ENCODE data around the gene ATP8B1.

ATP8B1 gene

DNA sequence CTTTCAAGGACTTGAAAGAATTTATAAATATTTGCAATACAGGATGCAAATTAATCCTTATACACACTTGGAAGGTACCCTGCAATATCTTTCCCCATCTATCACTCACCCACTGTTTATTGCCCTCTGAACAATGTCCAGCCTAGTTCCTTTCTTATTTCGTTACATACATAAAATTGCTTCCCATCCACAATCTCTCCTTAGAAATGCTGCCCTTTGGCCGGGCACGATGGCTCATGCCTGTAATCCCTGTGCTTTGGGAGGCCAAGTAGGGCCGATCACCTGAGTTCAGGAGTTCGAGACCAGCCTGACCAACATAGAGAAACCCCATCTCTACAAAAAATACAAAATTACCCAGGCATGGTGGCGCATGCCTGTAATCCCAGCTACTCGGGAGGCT lies 41.2 kb upstream of the ATP8B1 start:
- TF ChIP-seq, protein P1, sequence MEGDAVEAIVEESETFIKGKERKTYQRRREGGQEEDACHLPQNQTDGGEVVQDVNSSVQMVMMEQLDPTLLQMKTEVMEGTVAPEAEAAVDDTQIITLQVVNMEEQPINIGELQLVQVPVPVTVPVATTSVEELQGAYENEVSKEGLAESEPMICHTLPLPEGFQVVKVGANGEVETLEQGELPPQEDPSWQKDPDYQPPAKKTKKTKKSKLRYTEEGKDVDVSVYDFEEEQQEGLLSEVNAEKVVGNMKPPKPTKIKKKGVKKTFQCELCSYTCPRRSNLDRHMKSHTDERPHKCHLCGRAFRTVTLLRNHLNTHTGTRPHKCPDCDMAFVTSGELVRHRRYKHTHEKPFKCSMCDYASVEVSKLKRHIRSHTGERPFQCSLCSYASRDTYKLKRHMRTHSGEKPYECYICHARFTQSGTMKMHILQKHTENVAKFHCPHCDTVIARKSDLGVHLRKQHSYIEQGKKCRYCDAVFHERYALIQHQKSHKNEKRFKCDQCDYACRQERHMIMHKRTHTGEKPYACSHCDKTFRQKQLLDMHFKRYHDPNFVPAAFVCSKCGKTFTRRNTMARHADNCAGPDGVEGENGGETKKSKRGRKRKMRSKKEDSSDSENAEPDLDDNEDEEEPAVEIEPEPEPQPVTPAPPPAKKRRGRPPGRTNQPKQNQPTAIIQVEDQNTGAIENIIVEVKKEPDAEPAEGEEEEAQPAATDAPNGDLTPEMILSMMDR (IDR thresholded peaks at IDR 0.05; ENCODE audit: low read depth, low read length, missing control alignments), result no peak
- Histone ChIP-seq H3K27ac (no peak overlapping the region), H3K4me3 (ENCODE audit: low read depth, low read length) (no peak overlapping the region), H3K36me3 (replicated peaks) (no peaks in the 10 kb centered on the region), H3K27me3 (replicated peaks) (no peaks in the 10 kb centered on the region)
- no peak for DNase-seq
- in situ Hi-C loops (cut with HindIII; ENCODE audit: low pct_ligation_motif_present, low sequenced_read_pairs), result no loop called here

DNA sequence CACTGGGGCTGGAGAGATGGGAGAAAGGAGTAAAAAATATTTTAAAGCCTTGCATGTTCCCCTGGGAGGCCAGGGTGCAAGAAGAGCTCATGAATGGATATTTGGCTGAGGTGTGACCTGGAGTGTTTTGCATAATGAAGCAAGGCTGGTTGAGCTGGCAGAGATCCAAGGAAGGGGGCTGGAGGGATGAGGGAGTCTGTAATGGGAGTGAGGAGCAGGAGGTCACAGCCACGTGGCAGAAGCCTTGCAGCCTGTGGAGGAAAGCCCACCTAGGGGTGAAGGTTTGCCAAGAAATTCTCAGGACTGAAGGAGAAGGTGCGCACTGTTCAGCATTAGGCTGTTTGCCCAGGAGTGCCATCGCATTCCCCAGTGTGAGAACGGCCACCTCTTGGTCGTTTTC lies 40.3 kb upstream of the ATP8B1 start:
- no peak overlapping the region for H3K27ac ChIP-seq
- H3K36me3 ChIP-seq (replicated peaks), result no peaks in the 10 kb centered on the region
- no peak for DNase-seq
- TF ChIP-seq, protein P1 (IDR thresholded peaks at IDR 0.05; ENCODE audit: low read depth, low read length, missing control alignments), result no peak
- H3K4me3 ChIP-seq (ENCODE audit: low read depth, low read length), result no peak overlapping the region
- in situ Hi-C loops (cut with HindIII; ENCODE audit: low pct_ligation_motif_present, low sequenced_read_pairs), result no loop called here
- H3K27me3 ChIP-seq (replicated peaks), result no peaks in the 10 kb centered on the region

DNA sequence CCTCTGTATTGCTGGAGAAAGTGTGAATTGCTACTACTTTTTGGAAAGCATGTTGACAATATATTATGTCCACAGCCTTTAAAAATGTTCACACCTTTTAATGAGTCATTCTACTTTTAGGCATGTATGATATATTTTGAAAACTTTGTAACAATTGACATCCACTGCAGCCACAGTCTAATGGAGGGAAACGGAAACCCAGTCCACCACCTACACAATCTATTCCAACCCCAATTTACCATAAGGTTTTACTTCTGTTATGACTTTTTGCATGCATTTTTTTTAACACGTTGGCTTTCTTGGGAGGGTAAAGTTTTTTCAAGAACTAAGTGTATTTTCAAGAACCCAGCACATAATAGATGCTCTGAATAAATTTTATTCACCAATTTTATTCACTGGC lies 38.5 kb upstream of the ATP8B1 start:
- Histone ChIP-seq H3K27me3 (replicated peaks) (no peaks in the 10 kb centered on the region), H3K27ac (no peak overlapping the region), H3K36me3 (replicated peaks) (no peaks in the 10 kb centered on the region), H3K4me3 (ENCODE audit: low read depth, low read length) (no peak overlapping the region)
- no peak for DNase-seq
- in situ Hi-C loops (cut with HindIII; ENCODE audit: low pct_ligation_motif_present, low sequenced_read_pairs), result no loop called here
- TF ChIP-seq, protein P1 (IDR thresholded peaks at IDR 0.05; ENCODE audit: low read depth, low read length, missing control alignments), result no peak

DNA sequence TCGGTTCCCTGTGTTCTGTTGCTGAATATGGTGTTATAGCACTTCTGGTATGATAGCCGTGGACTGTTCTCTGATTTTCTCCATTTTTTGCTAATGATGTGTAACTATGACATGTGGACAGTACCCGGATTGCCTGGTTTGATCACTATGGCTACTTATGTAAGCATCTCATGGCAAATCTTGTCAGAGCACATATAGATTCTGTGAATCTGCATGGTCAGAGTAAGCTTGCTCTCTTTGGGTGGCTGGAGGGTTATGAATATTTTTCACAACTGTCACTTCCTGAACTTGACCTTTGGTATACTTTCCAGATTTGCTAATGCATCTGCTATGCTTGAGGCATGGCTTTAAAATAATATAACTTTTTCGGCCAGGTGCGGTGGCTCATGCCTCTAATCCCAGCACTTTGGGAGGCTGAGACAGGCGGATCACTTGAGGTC lies 36.8 kb upstream of the ATP8B1 start:
- in situ Hi-C loops (cut with HindIII; ENCODE audit: low pct_ligation_motif_present, low sequenced_read_pairs), result no loop called here
- Histone ChIP-seq H3K27me3 (replicated peaks) (no peaks in the 10 kb centered on the region), H3K27ac (peak overlapping the region; percentile 87), H3K36me3 (replicated peaks) (no peaks in the 10 kb centered on the region), H3K4me3 (ENCODE audit: low read depth, low read length) (no peak overlapping the region)
- DNase-seq, result peak; percentile 85
- TF ChIP-seq, protein P1 (IDR thresholded peaks at IDR 0.05; ENCODE audit: low read depth, low read length, missing control alignments), result no peak

DNA sequence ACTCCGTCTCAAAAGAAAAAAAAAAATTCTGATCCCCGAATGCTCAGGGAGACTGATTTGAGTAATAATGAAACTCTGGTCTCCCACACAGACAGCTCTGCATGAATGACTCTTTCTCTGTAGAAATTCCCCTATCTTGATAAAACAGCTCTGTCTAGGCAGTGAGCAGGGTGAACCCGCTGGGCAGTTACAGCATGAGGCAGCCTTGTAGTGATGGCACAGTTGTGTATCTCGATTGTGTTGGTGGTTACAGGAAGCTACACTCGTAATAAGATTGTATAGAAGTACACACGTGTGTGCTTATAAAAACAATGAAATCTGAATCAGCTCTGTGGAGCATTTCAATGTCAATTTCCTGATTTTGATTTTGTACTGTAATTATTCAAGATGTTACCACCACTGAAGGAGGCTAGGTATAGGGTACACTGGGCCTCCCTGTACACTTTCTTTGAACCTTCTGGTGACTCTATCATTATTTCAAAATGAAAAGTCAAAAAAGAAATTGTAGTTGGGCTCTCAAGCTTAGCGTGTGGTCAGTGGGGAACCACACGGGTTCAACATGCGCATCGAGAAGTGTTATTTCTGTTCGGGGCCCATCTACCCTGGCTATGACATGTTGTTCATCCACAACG lies 34.9 kb upstream of the ATP8B1 start:
- DNase-seq, result peak; percentile 83
- H3K27me3 ChIP-seq (replicated peaks), result no peaks in the 10 kb centered on the region
- H3K36me3 ChIP-seq (replicated peaks), result no peaks in the 10 kb centered on the region
- in situ Hi-C loops (cut with HindIII; ENCODE audit: low pct_ligation_motif_present, low sequenced_read_pairs), result no loop called here
- TF ChIP-seq, protein P1 (IDR thresholded peaks at IDR 0.05; ENCODE audit: low read depth, low read length, missing control alignments), result no peak
- H3K27ac ChIP-seq, result peak overlapping the region; percentile 35
- H3K4me3 ChIP-seq (ENCODE audit: low read depth, low read length), result no peak overlapping the region

DNA sequence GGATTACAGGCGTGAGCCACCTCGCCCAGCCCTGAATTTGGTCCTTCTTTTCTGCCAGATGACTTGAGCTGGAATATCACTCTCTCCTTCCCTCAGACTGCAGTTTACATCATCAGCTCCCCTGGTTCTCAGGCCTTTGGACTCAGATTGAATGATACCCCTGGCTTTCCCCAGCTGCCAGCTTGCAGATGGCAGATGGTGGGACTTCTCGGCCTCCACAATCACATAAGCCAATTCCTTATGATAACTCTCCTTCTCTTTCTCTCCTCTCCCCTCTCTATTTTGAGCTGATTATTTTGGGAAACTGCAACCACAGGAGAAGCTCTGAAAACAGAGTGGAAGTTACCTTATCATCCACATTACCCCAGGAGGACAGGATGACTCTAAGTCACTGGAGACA lies 33.4 kb upstream of the ATP8B1 start:
- Histone ChIP-seq H3K27ac (no peak overlapping the region), H3K36me3 (replicated peaks) (no peaks in the 10 kb centered on the region), H3K27me3 (replicated peaks) (no peaks in the 10 kb centered on the region), H3K4me3 (ENCODE audit: low read depth, low read length) (no peak overlapping the region)
- DNase-seq, result no peak
- TF ChIP-seq, protein P1 (IDR thresholded peaks at IDR 0.05; ENCODE audit: low read depth, low read length, missing control alignments), result no peak
- in situ Hi-C loops (cut with HindIII; ENCODE audit: low pct_ligation_motif_present, low sequenced_read_pairs), result no loop called here

Data from brain microvascular endothelial cell (primary cell).